ENCODE data around the gene RCE1.
"Not testable (repeated sequence)": the region's sequence is repeated elsewhere in the genome, so short reads cannot be mapped to it uniquely, and the experiment has no call there.

The RCE1 gene, protein sequence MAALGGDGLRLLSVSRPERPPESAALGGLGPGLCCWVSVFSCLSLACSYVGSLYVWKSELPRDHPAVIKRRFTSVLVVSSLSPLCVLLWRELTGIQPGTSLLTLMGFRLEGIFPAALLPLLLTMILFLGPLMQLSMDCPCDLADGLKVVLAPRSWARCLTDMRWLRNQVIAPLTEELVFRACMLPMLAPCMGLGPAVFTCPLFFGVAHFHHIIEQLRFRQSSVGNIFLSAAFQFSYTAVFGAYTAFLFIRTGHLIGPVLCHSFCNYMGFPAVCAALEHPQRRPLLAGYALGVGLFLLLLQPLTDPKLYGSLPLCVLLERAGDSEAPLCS

DNA sequence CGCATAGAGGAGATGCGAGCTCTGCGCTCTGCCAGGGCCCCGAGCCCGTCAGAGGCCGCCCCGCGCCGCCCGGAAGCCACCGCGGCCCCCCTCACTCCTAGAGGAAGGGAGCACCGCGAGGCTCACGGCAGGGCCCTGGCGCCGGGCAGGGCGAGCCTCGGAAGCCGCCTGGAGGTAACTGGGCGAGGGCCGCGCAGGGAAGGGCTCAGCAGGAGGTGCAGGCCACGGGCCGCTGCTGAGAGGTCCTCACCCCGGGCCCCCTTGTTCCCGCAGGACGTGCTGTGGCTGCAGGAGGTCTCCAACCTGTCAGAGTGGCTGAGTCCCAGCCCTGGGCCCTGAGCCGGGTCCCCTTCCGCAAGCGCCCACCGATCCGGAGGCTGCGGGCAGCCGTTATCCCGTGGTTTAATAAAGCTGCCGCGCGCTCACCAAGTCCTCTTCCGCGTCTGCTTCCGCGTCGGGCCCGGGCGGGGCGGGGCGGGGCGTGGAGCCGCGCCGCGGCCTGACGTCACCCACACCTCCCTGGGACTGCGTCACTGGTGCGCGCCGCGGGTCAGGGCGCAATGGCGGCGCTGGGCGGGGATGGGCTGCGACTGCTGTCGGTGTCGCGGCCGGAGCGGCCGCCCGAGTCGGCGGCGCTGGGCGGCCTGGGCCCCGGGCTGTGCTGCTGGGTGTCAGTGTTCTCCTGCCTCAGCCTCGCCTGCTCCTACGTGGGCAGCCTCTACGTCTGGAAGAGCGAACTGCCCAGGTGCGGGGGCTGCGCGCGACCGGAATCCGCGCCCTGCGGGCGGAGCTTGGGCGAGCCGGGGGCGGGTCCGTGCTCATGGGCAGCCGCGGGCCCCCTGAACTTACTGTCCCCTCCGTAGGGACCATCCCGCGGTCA is at the start of gene RCE1:
Gene RCE1, plus strand, starts transcription at position 546 of the 880 bp plus-strand sequence. Its CDS starts 15 bp downstream, at position 561.
- peak; percentile 37 for DNase-seq

DNA sequence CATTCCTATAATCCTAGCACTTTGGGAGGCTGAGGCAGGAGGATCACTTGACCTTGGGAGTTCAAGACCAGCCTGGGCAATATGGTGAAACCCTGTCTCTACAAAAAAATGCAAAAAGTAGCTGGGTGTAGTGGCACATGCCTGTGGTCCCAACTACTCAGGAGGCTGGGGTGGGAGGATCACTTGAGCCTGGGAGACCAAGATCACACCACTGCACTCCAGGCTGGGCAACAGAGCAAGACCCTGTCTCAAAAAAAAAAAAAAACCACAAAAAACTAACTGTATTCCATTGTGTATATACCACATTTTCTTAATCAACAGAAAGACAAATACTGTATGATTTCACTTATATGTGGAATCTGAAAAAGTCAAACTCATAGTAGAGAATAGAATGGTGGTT is 43.4 kb upstream of the RCE1 start:
- not testable (repeated sequence) for DNase-seq

DNA sequence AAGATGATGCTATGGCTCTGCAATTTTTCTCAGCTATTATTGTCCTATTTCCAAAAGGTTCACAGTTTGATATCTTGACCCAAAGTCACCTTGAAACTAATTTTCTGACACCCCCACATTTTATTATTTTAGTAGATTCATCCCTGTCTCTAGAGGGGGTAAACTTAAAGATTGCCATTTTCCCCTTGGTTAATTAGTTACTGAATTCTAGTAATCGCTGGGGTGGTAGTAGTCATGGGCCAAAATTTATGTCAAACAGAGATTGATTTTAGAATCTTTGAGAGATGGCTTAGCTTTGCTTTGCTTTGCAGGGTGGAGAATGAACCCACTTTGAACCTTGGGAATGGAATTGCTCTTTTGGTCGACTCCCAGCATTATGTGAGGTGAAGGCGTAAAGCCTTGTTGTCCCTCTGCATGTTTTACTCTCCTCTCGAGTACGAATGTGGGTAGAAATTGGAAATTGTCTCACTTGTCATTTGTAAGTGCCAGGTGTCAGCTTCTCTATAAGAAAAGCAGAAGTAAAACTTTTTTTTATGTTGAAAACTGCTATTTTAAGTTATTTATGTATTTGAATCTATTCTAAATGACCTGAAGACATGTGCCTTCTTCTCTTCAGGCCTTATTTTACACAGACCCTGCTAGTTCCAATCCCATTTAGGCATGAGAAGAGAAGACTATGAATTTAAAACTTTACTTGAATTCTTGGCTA is 42.4 kb upstream of the RCE1 start:
- DNase-seq = no peak

DNA sequence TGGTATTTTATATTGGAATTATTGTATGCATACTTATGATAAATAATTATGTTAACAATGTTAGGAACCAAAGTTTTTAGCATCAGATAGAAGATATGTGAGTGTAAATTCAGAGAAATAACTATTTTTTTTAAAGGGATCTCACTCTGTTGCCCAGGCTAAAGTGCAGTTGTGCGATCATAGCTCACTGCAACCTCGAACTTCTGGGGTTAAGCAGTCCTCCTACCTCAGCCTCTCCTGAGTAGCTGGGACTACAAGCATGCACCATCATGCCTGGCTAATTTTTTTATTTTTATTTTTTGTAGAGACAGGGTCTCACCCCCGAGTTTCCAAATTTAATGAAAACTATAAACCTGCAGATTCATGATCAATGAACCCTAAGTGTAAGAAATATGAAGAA is 33.6 kb upstream of the RCE1 start:
- no peak for DNase-seq

DNA sequence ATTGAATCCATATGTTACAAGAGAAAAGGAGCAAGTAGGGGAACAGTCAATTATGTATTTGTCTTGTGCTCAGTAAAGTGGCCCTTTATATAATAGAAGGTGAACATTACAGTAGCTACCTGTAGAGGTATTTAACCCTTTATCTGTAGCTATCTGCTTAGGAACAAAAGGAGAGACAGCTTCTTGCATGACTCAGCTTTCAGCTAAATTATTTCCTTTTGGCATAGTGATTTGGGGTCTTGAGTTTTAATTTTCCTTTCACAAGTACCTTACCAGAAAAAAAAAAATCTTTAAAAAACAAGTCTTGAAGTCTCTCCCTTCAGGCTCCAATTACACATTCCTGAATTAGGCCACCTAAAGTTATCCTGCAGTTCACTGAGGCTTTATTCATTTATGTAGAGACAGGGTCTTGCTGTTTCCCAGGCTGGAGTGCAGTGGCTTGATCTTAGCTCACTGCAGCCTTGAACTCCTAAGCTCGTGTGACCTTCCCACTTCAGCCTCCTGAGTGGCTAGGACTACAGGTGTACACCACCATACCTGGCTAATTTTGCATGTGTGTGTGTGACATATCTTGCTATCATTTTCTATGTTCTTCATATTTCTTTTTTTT is 32.6 kb upstream of the RCE1 start:
- DNase-seq = no peak

DNA sequence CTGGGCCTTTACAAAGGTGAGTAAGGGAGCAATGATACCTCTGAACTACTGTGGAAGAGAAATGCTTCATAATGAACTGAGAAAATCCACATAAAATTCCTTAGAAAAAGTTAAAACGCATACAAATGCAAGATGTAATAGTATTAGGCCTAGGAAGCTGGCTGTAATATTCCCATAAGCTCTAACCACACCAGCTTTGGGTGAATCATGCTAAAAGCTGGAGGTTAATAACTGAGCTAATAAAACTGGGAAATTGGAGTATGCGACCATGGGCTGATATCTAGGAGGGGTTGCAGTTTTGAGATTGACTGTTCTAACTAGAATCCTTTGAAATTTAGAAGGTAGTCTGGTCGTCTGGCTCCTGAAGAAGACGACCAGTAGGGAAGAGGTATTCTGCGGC is 28.6 kb upstream of the RCE1 start:
- DNase-seq = no peak

DNA sequence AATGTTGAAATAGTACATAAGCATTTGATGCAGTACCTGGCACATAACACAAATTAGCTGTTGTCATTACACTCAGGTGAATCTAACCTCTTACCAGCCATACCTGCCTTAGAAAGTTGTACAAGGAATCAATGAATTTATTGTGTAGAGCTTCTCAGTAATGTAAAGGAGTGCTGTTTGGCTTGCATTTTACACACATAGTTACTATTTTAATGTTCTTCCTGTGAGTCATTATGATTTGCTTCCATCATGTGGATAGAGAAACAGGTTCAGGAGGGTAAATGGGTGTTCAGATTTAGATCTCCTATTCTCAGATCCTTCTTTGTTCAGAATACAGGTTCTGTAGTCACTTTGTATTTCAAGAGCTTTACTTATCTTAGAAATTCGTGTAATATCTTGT is 27.6 kb upstream of the RCE1 start:
- no peak for DNase-seq

DNA sequence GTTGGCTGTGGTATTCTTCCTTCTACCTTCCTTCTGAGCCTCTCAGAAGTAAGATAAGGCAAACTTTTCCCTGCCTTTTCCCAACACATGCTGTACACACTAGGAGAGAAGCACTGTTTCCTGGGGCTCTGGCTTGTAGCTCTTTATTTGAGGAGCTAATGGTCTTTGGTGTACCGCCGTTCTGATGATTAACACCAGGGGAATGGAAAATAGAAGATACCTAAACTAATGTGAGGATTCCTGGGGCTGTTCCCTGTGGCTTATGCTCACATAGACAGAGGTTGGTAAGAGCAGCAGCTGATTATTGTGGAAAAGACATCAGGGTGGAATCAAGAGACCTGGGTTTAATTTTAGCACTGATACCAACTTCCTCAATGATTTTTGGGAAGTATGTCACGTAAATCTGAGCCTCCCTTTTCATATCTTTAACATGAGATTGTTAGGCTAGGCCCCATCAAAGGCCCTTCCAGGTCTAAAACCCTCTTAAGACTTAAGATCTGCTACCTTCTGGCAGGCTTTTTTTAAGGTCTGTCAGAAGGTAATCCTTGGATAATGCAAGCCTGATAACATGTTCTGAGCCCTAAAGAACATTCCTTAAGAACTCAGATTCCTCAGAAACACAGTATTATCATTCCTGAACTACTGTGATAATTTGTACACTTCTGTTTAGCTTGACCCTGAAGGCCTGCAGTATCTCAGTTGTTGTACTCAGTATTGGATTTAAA is 24.8 kb upstream of the RCE1 start:
- no peak for DNase-seq

DNA sequence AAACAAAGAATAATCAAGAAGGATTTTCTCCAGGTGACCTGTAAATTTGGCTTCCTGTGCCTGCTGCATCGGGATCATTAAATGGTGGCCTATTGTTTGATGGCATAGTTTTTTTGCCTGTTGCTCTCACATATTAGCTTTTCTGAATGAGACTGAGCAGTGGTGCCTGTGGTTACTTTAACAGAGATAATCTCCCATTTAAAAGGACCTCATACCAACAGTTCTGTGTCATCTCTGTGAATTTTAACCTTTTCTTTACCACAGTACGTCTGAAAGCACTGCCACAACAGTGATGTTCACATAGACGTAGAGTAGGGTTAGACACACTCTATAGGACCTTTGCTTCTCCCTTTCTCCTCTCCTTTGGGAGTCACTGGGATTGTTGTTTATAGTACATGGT is 22.9 kb upstream of the RCE1 start:
- DNase-seq = no peak

DNA sequence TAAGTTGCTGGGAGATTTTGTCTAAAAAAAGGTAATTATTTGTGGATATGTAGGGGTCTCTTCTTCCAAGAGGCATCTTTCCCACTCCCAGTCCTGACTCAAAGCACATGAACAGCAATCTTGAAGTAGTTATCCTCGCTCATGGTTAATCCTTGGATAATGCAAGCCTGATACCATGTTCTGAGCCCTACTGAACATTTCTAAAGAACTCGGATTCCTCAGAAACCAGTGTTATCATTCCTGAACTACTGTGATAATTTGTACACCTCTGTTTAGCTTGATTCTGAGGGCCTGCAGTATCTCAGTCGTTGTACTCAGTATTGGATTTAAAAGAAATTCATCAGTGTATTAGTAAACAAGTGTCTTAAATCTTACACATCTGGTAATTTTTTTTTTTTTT is 22.3 kb upstream of the RCE1 start:
- DNase-seq = no peak

DNA sequence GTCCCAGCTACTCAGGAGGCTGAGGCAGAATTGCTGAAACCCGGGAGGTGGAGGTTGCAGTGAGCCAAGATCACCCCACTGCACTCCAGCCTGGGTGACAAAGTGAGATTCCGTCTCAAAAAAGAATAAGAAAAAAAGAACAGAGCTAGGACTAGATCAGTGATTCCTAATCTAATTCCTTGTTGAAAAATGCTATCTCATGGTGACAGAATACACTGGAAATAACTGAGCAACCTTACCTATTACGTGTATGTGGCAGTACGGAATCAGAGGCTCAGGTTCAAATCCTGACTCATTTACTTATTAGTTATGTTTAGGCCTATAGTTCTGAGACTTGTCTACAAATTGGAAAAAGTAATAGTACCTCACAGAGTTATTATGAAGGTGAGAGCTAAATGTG is 19.5 kb upstream of the RCE1 start:
- no peak for DNase-seq

DNA sequence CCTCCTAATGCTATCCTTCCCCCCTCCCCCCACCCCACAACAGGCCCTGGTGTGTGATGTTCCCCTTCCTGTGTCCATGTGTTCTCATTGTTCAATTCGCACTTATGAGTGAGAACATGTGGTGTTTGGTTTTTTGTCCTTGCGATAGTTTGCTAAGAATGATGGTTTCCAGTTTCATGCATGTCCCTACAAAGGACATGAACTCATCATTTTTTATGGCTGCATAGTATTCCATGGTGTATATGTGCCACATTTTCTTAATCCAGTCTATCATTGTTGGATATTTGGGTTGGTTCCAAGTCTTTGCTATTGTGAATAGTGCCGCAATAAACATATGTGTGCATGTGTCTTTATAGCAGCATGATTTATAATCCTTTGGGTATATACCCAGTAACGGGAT is 18.7 kb upstream of the RCE1 start:
- not testable (repeated sequence) for DNase-seq

DNA sequence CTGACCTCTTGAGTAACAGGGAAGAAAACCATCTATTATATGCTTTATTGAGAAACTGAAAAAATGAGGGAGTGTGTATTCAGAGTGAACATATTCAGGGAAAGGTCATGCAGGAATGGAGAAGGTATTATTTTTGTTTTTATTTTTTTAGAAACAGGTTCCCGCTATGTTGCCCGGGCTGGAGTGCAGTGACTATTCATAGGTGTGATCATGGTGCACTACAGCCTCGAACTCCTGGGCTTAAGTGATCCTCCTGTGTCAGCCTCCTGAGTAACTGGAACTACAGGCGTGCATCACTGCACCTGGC is 8.7 kb upstream of the RCE1 start:
- no peak for DNase-seq

DNA sequence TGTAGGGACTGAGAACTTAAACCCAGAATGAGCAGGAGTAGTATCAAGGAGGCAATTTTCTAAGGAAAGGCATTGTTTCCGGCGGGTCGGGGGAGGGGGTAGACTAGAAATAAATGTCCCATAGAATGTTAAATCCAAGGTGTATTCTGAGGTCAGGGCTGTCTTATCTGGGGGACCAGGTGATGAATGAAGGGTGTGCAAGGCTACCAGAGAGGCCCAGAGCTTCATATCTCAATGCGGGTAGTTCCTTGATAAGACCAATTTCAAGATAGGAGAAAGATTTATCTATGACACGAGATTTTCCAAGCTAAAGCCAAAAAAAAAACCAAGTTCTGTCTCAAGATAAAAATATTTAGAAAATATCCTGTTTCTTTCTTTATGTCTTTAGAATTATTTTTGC is 8.3 kb upstream of the RCE1 start:
- no peak for DNase-seq

DNA sequence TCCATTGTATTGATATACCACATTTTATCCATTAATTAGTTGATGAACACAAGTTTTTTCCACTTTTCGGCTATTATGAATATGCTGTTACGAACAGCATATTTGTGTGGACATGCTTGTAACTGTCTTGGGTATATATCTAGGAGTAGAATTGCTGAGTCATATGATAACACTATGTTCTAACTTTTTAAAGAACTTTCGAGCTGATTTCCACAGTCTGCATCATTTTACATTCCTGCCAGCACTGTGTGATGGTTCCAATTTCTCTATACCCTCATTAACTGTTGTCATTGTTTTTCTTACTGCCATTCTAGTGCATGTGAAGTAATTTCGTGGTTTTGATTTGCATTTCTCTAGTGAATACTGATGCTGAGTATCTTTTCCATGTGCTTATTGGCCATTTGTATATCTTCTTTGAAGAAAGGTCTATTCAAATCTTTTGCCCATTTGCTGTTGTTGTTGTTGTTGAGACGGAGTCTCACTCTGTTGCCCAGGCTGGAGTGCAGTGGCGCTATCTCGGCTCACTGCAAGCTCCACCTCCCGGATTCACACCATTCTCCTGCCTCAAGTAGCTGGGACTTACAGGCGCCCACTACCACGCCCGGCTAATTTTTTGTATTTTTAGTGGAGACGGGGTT is 7.4 kb upstream of the RCE1 start:
- DNase-seq = no peak

DNA sequence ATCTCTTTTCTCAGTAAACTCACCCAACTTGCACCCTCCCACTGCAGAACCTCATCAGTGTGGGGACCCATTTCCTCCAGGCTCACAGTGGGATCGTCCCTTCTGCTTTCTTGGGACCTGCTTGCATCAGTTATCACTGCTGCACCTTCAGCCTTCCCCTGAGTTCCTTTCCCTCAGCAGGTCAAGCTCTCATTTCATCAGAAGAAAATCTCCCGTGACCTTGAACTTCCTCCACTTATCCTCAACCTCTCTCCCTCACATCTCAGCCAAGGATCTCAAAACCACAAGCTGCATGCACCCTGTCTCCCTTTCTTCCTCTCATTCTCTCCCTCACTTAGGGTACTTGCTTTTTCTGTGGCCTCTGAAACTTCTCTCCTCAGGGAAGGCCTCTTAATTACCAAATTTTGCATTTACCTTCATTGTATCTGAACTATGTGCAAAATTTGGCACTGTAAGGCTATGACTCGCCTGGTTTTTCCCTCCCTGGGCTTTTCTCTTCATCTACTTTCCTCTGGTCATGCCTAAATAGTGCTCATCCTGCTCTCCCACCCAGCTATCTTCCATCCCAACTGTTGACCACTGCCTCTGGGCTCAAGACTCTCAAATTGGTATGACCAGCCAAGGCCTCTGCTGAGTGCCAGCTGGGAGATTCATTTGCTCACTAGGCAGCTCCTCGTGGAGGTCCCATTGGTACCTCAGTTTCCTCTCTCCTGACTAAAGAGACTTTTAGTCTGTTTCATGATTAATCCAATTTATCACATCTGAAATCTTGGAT is 2.7 kb upstream of the RCE1 start:
- DNase-seq = no peak

DNA sequence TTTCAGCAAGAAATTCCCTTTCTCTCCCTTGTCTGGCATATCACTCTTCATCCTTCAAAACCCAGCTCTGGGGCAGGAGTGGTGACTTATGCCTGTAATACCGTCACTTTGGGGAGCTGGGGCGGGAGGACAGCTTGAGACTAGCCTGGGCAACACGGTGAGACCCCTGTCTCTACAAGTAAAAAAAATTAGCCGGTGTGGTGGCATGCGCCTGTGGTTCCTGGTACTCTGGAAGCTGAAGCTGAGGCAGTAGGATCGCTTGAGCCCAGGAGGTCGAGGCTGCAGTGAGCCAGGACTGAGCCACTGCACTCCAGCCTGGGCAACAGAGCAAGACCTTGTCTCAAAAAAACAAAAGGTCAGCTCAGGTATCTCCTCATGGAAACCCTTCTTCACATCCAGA is 1.4 kb upstream of the RCE1 start:
- no peak for DNase-seq

DNA sequence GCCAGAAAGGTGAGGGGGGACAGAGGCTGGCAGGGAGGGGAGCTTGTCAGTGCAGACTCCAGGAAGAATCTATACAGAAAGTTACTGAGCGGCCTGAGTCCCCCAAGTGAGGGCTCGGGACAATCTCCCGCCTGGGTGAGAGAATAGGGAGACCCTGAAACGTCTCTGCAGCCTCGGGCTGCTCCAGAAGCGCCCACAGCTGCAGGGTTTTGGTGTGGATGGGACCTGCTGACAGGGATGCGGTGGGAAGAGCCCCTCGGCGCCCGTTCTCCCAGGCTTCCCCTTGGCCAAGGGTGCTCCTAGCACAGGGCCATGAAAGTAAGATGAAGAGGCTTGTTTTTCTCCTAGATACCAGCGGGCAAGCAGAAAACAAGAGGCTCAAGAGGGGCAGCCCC is 743 bp upstream of the RCE1 start:
- DNase-seq = no peak

DNA sequence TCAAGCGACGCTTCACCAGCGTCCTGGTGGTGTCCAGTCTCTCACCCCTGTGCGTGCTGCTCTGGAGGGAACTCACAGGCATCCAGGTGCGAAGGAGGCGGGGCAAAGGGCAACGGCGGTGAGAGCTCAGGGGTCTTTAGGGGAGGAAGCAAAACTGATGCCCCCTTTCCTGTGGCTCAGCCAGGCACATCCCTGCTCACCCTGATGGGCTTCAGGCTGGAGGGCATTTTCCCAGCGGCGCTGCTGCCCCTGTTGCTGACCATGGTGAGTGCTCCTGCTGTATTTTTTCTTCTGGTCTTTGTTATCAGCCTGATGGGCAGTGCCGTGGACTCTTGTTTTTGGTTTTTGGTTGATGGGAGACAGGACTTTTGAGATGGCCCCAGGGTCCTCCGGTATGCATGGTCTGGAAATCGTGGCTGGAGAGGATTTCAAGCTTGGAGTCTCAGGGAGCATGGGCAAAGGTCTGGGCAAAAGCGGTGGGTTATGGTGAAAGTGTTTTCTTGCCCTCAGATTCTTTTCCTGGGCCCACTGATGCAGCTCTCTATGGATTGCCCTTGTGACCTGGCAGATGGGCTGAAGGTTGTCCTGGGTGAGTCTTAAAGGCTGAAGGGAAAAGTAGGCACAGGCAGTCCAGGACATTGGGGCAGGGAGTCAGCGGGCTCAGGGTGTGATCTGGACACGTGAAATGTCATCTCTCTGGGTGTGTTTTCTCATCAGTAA is 695 bp downstream of the RCE1 start:
- no peak for DNase-seq

DNA sequence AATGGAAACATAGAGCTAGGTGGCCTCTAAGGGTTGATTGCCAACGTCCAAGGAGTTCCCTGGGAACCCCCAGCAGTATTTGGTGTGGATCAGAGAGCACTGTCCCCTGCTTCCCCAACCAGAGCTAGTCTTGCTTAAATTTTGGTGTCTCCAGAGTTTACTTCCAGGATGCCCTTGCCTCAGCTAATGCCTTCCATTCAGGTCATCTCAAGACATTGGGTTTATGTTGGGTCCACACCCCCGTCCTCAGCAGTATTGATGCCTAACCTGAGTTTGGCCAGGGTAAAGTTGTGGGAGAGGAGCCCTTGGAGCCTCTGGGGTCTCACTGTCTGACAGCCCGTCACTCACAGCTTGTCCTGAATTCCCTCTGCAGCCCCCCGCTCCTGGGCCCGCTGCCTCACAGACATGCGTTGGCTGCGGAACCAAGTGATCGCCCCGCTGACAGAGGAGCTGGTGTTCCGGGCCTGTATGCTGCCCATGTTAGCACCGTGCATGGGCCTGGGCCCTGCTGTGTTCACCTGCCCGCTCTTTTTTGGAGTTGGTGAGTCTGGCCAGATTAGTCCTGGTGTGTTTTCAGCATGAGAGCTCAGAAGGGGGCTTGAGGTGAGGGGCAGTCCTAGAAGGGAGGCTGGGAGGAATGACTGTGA is 1.4 kb downstream of the RCE1 start:
- no peak for DNase-seq

Data from DMS 273 treated with DMSO at 0.1 percent for 48 hours (cell line).